Activated CD8-positive, alpha-beta memory T cell treated with anti-CD3 and anti-CD28 coated beads for 36 hours (primary cell): ENCODE results near the gene ADD1. TPM values are rescaled to one million over a fixed set of nuclear protein-coding genes. Genes with fewer than 3 reads are reported as not detected.
"Not testable (repeated sequence)": the region's sequence is repeated elsewhere in the genome, so short reads cannot be mapped to it uniquely, and the experiment has no call there.

Source experiments
- CTCF ChIA-PET: fragments of 350-600 bp; sonication (Branson Sonifier 250); formaldehyde crosslinking; loops from one replicate; lab custom pipeline; 2021; ENCODE audit warnings: antibody characterized with exemption; lab: Charles Lee
- POLR2A ChIA-PET: fragments of 350-600 bp; sonication (Branson Sonifier 250); formaldehyde crosslinking; loops from one replicate; lab custom pipeline; 2021; ENCODE audit warnings: antibody characterized with exemption; lab: Charles Lee
- total RNA-seq, 2 experiments: library from RNA; stranded (reverse); gene quantifications; one replicate each; pipeline ENCODE4 v1.2.3, GENCODE V29; 2021

Gene ADD1
- total RNA-seq, 2 experiments from 2014 or later = 151 to 154 TPM

DNA sequence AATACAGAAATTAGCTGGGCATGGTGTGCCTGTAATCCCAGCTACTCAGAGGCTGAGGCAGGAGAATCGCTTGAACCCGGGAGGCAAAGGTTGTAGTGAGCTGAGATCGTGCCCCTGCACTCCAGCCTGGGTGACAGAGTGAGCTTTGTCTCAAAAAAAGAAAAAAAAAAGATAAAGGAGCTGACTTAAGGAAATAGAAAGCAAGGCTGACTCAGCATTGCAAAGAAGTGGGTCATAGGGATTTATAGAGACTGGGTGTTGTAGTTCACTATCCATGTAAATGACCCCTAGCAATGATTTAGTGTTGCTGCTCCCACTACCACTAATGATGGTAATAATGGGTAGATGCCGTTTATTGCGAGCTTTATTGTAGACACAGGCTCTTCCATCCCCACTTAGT is 47.6 kb downstream of the ADD1 start:
- ChIA-PET POLR2A (no interaction called here), CTCF (interaction anchor here (1.6 kb wide), 1 partner anchor 10 kb away, joined by 3 read pairs; no protein-coding TSS in a partner anchor)

DNA sequence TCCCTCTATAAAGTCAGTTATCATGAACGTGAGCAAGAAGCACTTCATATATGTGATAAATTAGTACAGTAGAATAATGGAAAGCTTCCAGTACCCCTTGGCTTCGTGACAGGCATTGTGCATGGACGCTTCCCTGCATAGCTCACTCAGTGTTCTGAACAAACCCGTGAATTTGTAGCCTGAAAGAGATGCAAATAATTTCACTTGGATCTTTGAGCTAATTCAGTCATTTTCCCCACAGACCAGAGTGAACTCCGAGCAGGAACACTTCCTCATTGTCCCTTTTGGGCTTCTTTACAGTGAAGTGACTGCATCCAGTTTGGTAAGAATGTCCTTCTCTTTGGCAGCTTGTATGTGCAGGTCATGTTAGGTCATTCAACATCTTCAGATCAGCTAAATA is 50.1 kb downstream of the ADD1 start:
- ChIA-PET CTCF (interaction anchor here (1.1 kb wide), 1 partner anchor 129 kb away, joined by 3 read pairs; no protein-coding TSS in a partner anchor), POLR2A (no interaction called here)

DNA sequence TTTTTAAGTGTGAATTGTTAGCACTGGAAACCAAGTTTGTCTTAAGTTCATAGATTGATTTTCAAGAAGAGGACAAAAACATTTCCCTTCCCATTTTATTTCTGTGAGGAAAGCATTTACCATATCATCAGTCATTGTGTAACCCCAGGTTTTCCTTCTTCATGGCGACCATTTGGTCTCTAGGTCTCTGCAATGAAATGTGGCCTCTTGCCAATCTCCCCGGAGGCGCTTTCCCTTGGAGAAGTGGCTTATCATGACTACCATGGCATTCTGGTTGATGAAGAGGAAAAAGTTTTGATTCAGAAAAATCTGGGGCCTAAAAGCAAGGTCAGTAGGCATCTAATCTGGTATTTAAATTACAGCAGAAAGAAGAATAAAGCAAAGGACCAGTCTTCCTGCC is 54.4 kb downstream of the ADD1 start:
- CTCF ChIA-PET = no interaction called here
- POLR2A ChIA-PET = no interaction called here

DNA sequence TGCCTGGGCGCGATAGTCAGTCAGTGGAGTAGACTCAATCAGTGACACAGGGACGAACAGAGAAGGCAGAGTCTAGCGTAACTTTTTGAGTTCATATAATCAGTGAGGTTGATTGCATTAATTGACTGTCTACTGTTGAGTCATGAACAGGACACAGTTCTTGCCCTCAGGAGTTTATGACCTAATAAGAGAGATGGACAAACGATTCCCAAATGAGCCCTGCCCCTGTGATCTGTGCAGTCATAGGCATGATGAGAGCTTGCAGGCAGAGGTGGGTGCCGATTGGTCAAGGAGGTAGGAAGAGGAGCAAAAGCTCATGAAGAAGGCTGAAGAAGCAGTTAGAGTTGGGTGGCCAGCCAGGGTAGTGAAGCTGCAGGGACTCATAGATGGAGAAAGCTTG is 57.1 kb downstream of the ADD1 start:
- CTCF ChIA-PET = no interaction called here

DNA sequence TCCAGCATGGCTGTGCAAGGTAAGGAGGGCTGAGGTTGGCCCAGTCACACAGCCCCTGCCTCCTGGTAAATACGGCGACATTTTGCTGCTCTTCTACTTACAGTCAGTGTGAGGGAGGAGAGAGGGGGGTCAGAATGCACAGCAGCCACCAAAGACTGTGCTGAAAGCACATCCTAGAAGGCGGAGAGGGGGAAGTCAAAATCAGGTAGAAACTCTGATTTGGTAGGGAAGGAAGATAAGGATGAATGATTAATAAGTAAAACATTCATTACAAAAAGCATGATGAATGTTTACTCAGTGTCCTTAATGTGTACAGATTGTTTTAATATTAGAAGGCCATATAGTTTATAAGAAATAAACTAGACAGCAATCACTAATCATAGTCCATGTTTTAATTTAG is 57.5 kb downstream of the ADD1 start:
- ChIA-PET POLR2A (no interaction called here), CTCF (no interaction called here)

More for the DNA sequence above, 57.1 kb downstream of the ADD1 start:
- POLR2A ChIA-PET = no interaction called here

DNA sequence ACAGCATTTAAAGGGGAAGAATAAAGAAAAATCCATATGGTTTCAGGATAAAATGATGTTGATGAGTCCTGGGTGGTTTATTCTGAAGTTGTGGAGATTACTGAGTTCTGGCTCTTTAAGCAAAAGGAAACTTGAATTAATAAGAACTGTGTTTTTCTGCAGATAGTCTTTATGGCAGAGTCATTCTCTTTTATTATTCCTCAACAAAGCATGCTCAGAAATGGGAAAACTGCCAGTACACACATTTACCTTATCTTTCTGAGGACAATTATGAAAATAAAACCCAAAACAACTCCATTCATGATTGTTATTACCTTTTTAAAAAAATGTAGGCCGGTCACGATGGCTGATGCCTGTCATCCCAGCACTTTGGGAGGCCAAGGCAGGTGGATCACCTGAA is 58.5 kb downstream of the ADD1 start:
- POLR2A ChIA-PET = interaction anchor here (0.8 kb wide), 1 partner anchor 406 kb away, joined by 3 read pairs; no protein-coding TSS in a partner anchor
- CTCF ChIA-PET = no interaction called here

DNA sequence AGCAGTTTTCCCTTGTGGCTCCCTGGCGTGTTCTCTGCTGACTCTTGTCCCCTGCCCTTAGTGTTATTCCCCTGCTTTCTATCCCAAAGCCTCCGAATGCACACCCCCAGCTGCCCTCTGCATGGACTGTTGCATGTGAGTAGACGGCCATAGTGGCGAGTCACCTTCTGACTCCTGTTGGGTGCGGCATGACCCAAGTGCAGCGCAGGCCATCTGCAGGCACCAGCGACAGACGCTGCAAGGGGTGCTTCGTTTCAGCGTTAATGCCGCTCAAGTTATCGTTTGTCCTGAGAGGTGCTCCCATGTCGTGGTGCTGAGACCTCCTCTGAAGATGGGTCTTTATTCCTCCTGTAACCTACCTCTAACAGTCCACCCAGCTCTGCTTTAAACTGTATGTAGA is 61.9 kb downstream of the ADD1 start:
- ChIA-PET POLR2A (no interaction called here), CTCF (no interaction called here)

DNA sequence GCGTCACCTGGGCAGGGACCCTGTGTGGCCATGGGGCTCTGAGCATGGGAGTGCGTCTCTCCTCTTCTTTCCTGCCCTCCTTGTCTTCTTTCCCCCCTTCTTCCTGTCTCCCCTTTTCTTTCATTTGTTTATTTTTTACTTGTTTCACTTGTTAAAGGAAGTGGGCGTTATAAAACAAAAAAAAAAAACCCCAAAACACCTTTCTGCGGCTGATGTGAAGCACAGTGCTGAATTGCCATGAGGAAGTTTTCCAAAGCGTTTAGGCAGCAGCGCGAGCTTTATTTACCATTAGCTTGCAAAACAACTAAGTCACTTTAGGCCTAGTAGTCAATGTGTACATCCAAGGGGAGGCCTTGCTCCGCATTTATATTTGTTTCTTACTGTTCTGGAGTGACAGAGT is 62.6 kb downstream of the ADD1 start:
- ChIA-PET POLR2A (no interaction called here), CTCF (no interaction called here)

DNA sequence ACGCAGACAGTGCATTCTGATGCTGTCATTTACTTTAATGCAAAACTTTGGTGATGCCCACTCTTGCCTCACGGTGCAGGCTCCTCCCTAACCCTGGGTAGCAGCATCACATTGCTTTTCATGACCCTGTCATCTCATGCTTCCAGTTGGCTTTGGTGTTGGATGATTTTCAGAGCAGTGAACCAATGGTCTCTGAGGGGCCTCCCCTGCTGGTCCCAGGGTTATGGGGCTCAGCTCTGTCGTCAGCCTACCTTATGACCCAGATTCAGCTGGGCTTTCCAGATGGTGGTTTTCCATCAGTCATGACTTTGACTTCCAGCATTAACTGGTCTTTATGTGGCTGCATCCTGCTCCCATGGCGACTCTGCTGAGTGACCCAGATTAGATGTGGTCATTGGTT is 63.6 kb downstream of the ADD1 start:
- CTCF ChIA-PET = no interaction called here

DNA sequence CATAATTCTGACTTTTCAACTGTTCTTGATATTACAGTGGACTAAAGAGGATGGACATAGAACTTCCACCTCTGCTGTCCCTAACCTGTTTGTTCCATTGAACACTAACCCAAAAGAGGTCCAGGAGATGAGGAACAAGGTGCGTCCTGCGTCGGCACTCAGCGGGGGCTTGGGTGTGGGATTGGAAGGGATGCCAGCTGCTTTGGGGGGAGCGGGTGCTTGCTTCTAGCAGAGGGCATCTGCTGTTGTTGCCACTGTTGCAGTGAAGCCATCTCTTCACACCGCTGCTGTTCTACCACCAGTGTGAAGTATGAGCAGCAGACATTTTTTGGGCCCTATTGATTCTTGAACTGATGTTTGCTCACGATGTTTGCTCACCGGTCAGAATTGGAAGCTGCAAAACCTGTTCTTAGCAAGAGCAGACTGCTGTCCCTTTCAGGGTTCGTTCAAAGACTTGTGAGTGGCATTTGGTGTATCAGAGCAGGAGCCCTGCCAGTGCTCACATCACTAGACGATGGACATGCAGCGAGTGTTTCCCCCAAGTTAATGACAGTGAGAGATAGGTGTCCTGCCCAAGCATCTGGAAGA is 64.2 kb downstream of the ADD1 start:
- POLR2A ChIA-PET = no interaction called here
- CTCF ChIA-PET = no interaction called here

More for the DNA sequence above, 63.6 kb downstream of the ADD1 start:
- POLR2A ChIA-PET = no interaction called here

DNA sequence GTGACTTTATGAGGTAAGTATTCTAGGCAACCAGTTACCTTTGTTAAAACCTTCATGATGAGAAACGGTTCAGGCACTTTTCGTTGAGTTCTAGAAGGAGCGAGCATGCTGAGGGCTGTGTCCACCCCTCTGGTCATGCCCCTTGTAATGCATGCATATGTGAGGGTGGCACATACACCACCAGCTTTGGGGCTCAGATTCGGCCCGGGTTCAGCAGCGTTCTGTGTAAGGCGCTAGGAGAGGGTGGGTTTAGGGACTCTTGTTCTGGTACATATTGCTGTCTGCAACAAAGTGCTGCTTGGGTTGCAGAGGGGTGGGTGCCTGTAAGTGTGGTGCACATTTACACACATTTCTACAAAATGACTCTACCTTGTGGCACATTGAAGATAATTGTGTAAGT is 65.0 kb downstream of the ADD1 start:
- ChIA-PET CTCF (no interaction called here), POLR2A (no interaction called here)

DNA sequence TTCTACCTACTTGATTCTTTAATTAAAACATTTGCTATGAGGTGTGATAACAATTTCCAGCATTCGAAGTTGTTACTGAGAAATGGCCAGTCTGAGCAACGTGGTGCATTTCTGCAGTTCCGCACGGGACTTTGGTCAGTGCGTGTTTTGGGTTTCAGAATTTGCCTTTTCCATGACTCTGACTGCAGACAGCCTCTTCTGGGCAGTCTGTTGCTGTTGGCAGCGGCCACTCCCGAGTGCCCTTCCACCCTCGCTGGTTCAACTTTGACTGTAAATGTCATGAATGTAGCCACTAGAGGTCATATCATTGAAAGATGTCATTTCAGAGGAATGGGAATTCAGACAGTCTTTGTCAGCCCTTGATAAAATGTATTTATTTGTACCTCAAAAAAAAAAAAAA is 65.9 kb downstream of the ADD1 start:
- CTCF ChIA-PET = no interaction called here

DNA sequence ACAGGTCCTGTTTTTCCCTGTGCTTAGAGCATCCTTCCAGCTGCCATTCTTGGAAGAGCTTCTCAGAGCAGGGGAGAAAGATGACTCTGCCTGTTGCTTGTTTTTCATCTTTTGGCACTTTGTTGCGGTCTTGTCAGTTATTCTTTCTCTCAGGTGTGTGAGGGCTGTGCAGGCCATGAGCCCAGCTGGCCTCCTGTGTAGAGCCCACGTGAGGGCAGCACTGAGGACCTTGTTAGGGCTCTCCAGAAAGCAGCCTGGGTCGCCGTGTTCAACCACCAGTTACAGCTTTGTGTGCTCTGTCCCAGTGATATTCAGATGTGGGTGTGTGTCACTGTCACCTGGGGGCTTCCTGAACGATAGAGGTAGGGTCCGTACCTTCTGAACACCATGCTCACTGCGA is 66.8 kb downstream of the ADD1 start:
- POLR2A ChIA-PET = no interaction called here

More for the DNA sequence above, 65.9 kb downstream of the ADD1 start:
- POLR2A ChIA-PET = no interaction called here

DNA sequence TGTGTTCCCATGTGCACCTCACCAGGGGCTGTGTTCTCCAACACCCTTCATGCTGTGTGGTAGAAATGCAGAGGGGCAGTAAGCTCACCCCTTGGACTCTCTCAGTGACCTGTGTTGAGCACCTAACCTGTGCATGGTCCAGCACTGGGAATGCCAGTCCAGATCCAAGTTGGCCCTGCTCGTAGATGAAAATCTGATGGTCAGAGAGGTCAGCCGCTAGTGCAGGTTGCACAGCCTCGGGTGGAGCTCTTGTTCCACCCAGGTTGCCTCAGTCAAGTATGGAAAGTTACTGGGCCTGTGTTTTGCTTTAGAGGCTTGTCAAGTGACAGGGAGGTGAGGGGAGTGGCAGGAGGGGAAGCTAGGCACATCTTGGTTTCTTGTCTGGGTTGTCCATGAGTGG is 68.2 kb downstream of the ADD1 start:
- CTCF ChIA-PET = interaction anchor here (3.0 kb wide), 1 partner anchor 42 kb away, joined by 9 read pairs; no protein-coding TSS in a partner anchor
- POLR2A ChIA-PET = no interaction called here

More for the DNA sequence above, 66.8 kb downstream of the ADD1 start:
- CTCF ChIA-PET = interaction anchor here (3.0 kb wide), 1 partner anchor 43 kb away, joined by 9 read pairs; no protein-coding TSS in a partner anchor

DNA sequence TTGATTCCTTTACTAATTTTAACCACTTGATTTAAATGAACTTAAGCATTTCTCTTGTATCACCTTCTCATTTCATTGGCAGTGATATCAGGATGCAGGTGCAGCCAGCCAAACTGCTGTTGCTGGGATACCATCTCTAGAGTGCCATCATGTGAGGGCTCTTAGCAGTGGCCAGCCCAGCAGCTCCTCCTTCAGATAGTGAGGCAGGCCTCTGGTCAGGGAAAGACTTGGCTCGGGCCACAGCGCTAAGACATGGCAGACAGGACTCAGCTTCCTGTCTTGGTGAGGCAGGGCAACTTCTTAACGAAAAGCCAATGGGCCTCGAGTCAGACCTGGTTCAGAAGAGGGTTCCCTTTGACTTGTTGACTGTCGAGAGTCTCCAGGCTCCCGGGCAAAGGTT is 69.5 kb downstream of the ADD1 start:
- ChIA-PET CTCF (interaction anchor here (3.0 kb wide), 1 partner anchor 41 kb away, joined by 9 read pairs; no protein-coding TSS in a partner anchor), POLR2A (no interaction called here)

DNA sequence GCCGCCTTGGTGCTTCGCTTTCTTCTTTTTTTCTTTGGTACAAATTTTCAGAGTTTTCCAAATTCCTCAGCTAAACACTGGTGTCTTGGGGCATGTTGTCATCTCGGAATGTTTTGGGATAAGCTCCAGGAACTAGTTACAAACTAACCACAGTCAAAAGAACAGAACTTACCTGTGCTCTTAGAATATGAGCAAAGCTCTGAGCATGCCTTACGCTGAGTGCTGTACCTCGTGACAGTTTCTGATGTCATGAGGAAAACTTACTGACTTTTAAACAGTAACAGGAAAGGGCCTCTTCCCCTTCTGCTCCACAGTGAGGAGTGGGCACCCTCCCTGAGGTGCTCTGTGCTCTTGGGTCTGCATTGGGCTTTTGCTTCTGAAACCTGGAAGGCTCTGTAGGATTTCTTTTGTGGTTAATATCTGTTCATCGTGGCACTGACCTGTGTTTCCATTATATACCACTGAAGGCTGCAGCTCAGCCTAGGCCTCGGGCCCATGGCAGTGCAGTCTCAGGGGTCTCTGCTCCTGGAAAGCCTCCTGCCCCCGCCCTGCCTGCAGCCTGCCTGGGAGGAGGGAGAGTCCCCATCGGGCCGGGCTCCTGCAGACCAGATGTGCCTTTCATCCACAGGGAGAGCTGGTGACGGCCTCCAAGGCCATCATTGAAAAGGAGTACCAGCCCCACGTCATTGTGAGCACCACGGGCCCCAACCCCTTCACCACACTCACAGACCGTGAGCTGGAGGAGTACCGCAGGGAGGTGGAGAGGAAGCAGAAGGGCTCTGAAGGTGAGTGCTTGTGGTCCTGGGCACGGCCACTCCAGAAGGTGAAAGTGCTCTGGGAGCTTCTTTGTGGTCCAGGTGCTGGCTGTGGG is 70.8 kb downstream of the ADD1 start:
- CTCF ChIA-PET = no interaction called here
- POLR2A ChIA-PET = no interaction called here

DNA sequence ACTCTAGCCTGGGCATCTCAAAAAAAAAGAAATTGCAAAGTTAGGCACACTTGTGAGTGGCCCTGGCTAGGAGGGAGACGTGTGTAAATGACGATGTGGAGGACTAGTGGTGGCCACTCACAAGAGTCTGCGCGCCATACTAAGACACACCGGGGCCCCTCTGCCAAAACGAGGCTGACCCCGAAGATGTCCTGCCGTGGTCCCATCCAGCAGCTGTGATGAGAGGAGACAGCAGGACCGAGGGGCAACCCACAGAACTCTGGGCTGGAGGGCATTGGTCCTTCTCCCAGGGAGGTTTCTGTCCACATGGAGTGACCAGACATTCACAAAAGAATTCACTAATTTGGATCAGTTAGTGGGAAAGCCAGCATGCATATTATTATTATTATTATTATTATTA is 72.1 kb downstream of the ADD1 start:
- CTCF ChIA-PET = no interaction called here
- POLR2A ChIA-PET = no interaction called here

DNA sequence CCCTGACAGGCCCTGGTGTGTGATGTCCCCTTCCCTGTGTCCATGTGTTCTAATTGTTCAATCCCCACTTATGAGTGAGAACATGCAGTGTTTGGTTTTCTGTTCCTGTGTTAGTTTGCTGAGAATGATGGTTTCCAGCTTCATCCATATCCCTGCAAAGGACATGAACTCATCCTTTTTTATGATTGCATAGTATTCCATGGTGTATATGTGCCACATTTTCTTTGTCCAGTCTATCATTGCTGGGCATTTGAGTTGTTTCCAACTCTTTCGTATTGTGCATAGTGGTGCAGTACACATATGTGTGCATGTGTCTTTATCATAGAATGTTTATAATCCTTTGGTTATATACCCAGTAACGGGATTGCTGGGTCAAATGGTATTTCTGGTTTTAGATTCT is 73.1 kb downstream of the ADD1 start:
- POLR2A ChIA-PET, CTCF ChIA-PET: not testable (repeated sequence)

DNA sequence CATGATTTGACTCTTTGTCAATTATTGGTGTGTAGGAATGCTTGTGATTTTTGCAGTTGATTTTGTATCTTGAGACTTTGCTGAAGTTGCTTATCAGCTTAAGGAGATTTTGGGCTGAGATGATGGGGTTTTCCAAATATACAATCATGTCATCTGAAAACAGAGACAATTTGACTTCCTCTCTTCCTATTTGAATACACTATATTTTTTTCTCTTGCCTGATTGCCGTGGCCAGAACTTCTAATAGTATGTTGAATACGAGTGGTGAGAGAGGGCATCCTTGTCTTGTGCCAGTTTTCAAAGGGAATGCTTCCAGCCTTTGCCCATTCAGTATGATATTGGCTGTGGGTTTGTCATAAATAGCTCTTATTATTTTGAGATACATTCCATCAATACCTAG is 74.7 kb downstream of the ADD1 start:
- POLR2A ChIA-PET = not testable (repeated sequence)

DNA sequence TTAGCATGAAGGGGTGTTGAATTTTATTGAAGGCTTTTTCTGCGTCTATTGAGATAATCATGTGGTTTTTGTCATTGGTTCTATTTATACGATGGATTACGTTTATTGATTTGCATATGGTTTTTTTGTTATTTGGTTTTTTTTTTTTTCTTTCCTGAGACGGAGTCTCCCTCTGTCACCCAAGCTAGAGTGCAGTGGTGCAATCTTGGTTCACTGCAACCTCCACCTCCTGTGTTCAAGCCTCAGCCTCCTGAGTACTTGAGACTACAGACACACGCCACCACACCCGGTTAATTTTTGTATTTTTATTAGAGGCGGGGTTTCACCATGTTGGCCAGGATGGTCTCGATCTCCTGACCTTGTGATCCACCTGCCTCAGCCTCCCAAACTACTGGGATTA is 75.1 kb downstream of the ADD1 start:
- CTCF ChIA-PET = interaction anchor here (0.7 kb wide), 2 partner anchors 12 to 24 kb away, joined by 3 read pairs; no protein-coding TSS in a partner anchor
- POLR2A ChIA-PET = not testable (repeated sequence)

More for the DNA sequence above, 74.7 kb downstream of the ADD1 start:
- CTCF ChIA-PET = interaction anchor here (0.7 kb wide), 2 partner anchors 12 to 25 kb away, joined by 3 read pairs; no protein-coding TSS in a partner anchor
